ENCODE results near the gene HSF2BP.
"Not testable (repeated sequence)": the region's sequence is repeated elsewhere in the genome, so short reads cannot be mapped to it uniquely, and the experiment has no call there.

Gene HSF2BP

DNA sequence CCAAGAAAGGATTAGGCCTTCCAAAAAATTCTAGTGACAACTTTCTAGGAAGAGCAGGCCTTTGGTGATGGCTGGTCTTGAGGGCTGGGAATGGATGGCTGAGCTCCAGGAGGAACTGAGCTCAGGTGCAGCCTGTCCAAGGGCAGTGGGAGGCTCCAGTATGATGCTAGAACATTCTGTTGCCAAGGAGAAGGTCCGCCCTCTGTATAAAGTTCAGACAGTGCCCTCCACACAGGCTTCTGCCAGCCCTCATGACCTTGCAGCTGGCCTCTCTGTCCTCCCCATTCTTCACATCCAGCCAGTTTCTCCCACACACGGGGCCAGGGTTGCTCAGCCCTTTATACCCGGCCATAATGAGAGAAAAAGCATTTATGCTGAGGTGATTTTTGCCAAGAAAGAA, 146.3 kb downstream of the HSF2BP start:
- DNase-seq: not testable (repeated sequence)

DNA sequence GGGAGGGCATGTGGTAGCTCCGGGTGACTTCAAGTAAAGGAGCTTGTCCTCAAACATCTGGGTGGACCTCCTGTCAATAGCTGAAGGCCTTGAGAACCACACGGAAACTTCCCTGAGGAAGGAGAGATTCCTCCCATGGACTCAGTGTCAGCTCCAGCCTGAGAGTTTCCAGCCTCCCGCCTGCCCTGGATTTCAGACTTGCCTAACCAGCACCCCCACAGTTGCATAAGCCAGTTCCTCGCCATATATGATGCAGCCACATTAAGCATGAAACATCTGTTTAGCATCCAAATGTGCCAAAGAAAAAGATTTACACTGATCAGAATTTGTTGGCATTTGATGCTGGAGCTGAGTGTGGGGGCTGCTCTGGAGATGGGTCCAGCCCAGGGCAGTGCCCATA, 148.1 kb downstream of the HSF2BP start:
- not testable (repeated sequence) for DNase-seq

DNA sequence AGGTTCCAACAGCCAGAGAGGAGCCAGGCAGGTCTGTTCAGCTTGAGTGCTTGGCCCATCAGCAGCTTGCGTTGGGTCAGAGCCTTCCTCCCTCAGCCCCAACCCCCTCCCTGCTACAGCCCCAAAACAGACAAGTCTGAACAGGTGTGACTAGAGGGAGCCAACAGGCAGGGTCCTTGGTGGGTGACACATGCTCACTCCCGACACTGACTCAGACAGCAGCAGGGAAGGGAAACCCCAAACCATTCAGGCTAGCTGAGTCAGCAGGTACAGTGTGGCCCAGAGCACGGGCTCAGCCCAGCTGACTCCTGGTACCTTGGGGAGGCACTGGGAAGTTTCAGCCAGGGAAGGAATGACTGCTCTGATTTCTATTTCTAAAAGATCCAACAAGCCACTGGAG, 148.6 kb downstream of the HSF2BP start:
- DNase-seq: not testable (repeated sequence)

DNA sequence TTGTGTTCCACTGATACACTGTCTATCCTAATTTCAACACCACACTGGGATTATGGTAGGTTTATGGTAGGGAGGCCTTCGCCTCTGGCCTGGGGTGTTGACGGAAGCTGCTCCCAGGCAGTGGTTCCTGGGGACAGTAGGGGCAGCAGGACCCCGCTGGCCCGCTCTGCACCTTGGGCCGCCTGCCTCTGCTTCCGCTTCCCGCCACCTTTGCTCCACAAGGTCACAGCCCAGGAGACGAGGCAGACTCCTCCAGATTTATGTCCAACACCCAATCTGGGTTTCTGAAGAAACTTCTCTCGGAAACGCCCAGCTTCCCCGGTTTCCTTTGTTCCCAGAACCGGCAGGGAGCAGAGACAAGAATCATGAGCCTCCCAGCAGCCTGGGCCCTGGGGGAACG, 155.4 kb downstream of the HSF2BP start:
- DNase-seq: not testable (repeated sequence)

DNA sequence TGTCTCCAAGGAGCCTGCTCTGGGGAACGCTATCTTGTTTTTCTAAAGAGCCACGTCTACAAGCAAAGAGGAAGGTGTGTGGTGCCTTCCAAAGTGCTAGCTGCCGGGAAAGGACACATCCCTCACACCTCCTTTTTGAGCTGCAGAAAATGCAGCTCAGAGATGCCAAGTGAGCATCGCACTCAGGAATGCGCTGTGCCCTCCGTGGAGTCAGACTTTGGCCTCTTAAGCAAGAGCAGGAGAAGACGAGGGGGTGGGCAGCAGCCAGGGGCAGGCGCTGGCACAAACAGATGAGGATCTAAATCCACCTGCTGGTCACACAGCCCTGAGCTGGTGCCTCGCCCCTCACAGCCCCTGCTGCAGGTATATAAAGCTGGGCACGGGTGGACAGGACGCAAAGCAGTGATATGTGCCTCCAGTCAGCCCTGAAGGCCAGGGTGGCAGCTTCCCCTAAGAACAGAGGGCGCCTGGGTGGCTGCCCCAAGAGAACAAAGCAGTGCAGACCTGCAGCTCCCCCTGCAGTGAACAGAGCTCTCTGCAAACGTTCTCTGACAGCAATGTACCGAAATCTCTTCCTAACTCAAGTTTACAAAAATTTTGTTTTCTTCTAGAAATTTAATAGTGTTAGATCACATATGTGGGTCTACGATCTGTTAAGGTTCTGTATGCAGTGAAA, 156.1 kb downstream of the HSF2BP start:
- DNase-seq: not testable (repeated sequence)

DNA sequence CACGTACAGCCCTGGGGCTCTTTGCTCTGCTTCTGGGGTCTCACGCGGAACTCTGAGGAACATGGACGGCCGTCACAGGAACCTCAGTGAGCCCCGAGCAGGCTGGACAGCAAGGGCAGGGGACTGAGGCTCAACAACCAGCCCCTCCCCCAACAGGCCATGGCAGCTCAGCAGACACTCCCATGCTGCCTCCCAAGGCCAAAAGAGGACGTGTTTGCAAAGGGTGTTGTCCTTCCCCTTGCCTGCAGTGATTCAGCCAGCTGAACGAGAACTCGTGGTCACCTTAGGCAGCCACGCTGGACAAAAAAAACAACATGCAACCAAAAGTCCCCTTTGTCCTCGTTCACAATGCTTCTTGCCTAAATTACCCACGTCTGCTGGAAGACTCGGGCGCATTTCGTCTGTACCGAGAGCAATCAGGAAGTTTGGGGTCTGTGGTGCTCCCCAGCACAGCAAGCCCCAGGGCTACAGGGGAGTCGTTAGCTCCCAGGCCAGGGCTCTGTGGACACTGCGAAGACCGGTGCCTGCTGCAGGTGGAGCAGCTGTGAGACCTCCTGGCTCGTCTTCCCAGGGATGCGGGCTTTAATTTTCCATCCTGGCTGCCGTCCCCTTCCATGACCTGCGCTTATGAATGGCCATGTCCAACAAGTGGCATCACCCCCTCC, 156.7 kb downstream of the HSF2BP start:
- DNase-seq: not testable (repeated sequence)

DNA sequence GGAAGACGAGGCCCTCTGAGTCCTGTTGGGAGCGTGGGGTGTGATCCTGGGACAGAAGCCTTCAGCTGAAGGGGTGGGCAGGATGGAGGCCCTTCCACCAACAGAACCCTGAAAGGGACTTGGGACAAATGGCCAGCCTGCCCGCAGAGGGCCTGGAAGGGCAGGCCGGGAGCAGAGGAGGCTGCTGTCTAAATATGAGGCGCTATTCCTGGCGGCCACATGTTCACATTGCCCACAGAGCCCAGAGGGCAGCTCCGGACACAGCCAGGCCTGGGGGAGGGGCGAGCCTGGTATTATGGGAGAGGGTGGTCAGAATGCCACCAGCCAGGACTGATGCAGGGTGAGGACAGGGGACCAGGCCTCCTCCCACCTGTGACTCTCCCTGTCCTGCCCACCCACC, 160.4 kb downstream of the HSF2BP start:
- DNase-seq: not testable (repeated sequence)

DNA sequence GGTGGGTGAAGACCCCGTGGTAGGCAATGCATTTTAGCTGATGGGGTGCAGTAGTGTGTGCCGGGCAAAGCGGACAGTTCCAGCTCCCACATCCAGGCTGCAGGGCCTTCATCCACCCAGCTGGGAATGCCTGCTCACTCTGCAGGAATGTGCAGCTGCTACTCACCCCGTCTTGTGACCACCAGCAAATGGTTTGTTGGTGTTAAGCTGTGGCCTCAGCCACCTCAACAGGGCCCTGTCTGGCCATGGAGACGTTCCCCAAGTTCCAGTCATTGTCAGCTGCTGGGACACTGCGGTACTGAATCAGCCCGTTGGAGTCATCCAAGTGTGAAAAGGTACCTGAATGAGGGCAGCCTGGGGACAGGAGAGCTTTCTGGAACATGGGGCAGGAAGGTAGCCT, 161.2 kb downstream of the HSF2BP start:
- DNase-seq: not testable (repeated sequence)

DNA sequence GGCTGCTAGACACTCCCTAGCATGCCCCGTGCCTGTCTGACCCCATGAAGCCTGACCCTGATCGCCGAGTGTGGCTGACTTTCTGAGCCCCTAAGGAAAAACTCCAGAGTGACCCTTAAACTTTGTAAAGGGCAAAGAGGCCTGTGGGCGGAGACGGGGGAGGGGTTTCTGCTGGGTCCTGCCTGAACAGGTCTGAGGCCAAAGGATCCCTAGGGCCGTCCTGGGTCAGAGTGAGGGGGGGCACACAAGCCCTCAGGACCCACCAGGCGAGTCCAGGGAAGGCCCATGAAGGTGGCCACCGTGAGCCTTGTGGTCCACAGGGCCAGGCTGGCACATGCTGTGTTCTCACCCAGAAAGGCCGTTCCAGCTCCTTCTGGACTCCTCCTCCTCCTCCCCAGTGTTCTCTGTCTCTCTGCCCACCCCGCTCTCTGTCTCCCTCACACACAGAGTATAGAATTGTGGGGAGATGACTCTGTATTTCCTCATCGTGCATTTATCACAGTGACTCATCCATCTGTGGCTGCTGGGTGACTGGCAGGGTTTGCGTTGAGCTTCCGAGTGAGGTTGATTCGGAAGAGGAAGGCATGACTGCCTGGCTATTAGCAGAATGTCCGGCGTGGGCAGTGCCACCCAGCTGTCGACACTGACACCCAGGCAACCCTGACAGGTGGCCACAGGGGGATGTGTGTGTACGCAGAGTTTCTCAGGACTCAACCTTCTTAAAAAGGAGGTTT, 164.8 kb downstream of the HSF2BP start:
- DNase-seq: not testable (repeated sequence)

DNA sequence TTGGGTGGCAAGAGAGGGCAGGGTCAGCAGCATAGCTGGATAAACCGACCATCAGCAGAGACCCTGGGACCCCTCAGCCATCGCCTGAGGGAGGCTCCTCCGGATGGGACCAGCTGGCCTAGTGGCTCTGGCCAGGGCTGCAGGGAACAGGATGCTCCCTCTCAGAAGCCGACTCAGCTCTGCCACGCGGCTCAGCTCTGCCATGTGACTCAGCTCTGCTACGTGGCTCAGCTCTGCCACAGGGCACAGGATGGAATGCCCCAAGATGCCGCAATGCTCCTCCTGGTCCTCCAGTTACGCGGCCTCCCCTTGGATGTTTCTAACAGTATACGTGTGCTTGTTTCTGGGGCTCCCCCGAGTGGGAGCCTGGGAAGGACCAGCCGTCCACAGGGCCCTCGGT, 165.8 kb downstream of the HSF2BP start:
- DNase-seq: not testable (repeated sequence)

DNA sequence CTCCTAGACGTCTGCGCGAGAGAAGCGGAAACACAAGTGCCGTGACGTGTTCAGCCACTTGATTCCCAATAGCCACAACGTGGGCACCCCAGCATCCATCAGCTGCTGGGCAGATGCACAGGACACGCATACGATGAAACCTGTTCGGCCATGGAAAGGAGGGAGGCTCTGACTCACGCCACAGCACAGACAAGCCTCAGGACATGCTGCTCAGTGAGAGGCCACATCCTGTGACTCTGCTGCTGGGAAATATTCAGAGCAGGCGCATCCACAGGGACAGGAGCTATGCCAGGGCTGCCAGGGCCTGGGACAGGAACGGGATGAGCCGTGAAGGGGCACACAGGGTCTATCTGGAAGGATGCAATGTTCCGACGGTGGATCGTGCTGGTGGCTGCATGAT, 171.1 kb downstream of the HSF2BP start:
- DNase-seq: not testable (repeated sequence)

DNA sequence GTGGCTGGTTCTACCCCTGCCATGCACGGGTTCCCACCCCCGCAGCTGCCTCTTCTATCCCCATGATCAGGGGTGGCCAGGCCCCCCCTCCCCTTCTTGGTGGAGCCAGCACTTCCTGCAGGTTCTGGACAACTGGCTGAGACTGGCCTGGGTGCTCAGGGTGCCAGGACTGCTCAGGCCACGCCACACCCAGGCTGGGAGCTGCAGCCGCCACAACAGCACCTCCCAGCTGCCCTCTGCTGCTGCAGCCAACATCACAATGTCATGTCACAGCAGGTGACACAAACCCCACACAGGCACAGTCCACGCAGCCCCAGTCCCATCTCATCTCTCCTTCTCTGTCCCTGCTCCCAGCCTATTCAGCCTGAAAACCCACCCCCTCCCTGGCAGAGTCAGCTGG, 173.2 kb downstream of the HSF2BP start:
- DNase-seq: not testable (repeated sequence)

DNA sequence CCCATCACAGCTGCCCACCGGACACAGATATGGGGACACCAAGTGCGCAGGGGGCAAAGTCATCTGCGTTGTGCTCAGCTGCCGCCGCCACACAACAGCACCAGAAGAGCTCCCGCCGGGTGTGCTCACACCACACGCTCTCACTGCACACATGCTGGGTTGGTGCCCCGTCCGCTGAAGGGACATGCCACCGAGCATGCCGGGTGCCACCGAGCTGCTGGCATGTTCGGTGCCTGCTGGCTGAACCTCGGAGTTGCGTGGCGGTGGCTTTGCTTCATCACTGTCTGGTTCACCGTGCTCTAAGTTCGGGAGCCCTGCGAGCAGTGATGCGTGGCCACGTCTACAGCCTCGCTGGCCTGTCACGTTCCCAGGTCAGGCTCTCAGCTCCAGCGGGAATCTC, 174.3 kb downstream of the HSF2BP start:
- DNase-seq: not testable (repeated sequence)

DNA sequence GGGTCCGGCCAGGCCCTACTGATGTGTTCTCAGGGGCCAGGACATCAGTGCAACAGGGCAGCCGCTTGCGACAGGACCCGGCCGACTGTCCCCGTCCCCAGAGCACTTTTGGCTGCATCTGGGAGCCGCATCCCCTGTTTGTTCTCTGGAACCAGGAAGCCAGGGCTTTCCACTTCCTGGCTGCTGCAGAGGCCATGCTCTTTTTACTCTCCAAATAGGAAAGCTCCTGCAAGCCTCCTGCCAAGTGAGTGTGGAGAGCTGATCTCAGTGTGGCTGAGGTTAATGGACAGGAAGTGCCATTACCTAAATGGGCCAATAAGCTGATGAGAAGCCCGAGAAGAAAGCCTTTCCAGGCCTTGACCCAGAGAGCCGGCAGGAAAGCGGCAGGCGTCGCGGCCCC, 180.1 kb downstream of the HSF2BP start:
- not testable (repeated sequence) for DNase-seq

All from GF-D8 (cell line).